K562 (cell line): Measurements from ENCODE around the gene FAM131C. TPM values are rescaled to one million over a fixed set of nuclear protein-coding genes. Genes with fewer than 3 reads are reported as not detected.
A peak's percentile ranks its signal among the peaks of the same experiment; 100 is the strongest.

Source experiments
- ATAC-seq: fragments of 200-7000 bp; cut with Tn5 transposase; 3 replicates; pipeline ENCODE4 v1.9.1; 2020; ENCODE audit warnings: moderate library complexity
- BruUV-seq: library from RNA; stranded (reverse); fragments of 400-500 nt; replicated peaks from 2 replicates; lab custom pipeline; 2021; lab: Mats Ljungman, UMichigan
- CTCF ChIA-PET: fragments of 300-600 bp; formaldehyde crosslinking; extraction: SDS; loops from one replicate; lab custom pipeline; 2021; ENCODE audit warnings: low intra/inter-chr PET ratio; lab: Yijun Ruan, JAX
- POLR2A ChIA-PET: fragments of 300-600, 350-650 bp; sonication (Branson Sonifier 250); formaldehyde crosslinking; extraction: SDS; loops from one replicate; lab custom pipeline; 2021; ENCODE audit warnings: antibody characterized with exemption, inconsistent platforms; lab: Yijun Ruan, JAX
- DNase-seq, 4 experiments: peaks; one replicate each; pipeline versions ENCODE4 v3.0.0 to v3.0.0-alpha.2; 2011 to 2018; ENCODE audit warnings: low spot score in 3 of 4, mixed read lengths in 3 of 4; ENCODE audit errors: extremely low read depth in 1 of 4
- FAIRE-seq: peaks from 2 replicates; lab custom pipeline; 2011; peaks lifted over from hg19 to GRCh38; lab: Jason Lieb, UNC
- H2AFZ ChIP-seq: 2 replicates; pipeline ENCODE4 v1.6.0; 2011; ENCODE audit warnings: low read depth, low read length, control low read depth, inconsistent platforms
- H3K27ac ChIP-seq: fragments of 200-600 bp; 3 replicates; pipeline ENCODE4 v1.8.0; 2011; ENCODE audit warnings: low read depth, mild to moderate bottlenecking, control low read depth, inconsistent platforms, low read length, moderate library complexity, mixed read lengths; ENCODE audit errors: extremely low read depth
- H3K27me3 ChIP-seq, 2 experiments: fragments of 300-600 bp in 1 of 2; 2 replicates in 1 of 2; 3 replicates in 1 of 2; pipeline versions ENCODE4 v1.6.0 to v1.8.0; 2011; ENCODE audit warnings: inconsistent platforms in 2 of 2, low read length in 2 of 2, mild to moderate bottlenecking in 1 of 2, mixed read lengths in 1 of 2, moderate library complexity in 1 of 2; ENCODE audit not compliant: control insufficient read depth in 2 of 2, insufficient read depth in 2 of 2
- H3K36me3 ChIP-seq: fragments of 300-600 bp; 3 replicates; pipeline ENCODE4 v1.8.0; 2011; ENCODE audit warnings: mild to moderate bottlenecking, low read length, inconsistent platforms; ENCODE audit not compliant: control insufficient read depth, insufficient read depth
- H3K4me1 ChIP-seq, 2 experiments: fragments of 200-600 bp in 1 of 2; replicated peaks in 1 of 2; 2 replicates in 1 of 2; 3 replicates in 1 of 2; pipeline versions ENCODE4 v1.5.1 to v1.8.0; 2011; ENCODE audit warnings: inconsistent platforms in 2 of 2, low read length in 2 of 2, mild to moderate bottlenecking in 1 of 2, mixed read lengths in 1 of 2, moderate library complexity in 1 of 2; ENCODE audit not compliant: control insufficient read depth in 2 of 2, insufficient read depth in 2 of 2
- H3K4me2 ChIP-seq: 2 replicates; pipeline ENCODE4 v1.6.1; 2011; ENCODE audit warnings: low read length, control low read depth, inconsistent platforms, mixed read lengths; ENCODE audit not compliant: insufficient read depth
- H3K4me3 ChIP-seq: fragments of 200-600 bp; sonication (generic), shearing (Covaris generic); 2 replicates; pipeline ENCODE4 v1.5.1; 2016; ENCODE audit warnings: control low read depth, inconsistent platforms
- H3K79me2 ChIP-seq: fragments of 200-600 bp; 3 replicates; pipeline ENCODE4 v1.8.0; 2011; ENCODE audit warnings: low read length, inconsistent platforms; ENCODE audit not compliant: control insufficient read depth, insufficient read depth
- H3K9ac ChIP-seq, 2 experiments: 2 replicates each; pipeline versions ENCODE4 v1.6.0 to v1.6.1; 2011; ENCODE audit warnings: low read depth in 2 of 2, low read length in 2 of 2, control low read depth in 1 of 2, inconsistent platforms in 1 of 2, mild to moderate bottlenecking in 1 of 2, mixed read lengths in 1 of 2; ENCODE audit not compliant: insufficient read depth in 1 of 2
- H3K9me1 ChIP-seq: one replicate; pipeline ENCODE4 v1.6.0; 2011; ENCODE audit warnings: inconsistent platforms, mild to moderate bottlenecking, low read length, moderate library complexity; ENCODE audit not compliant: control insufficient read depth, insufficient read depth
- H3K9me3 ChIP-seq: replicated peaks from 2 replicates; pipeline ENCODE4 v1.5.1; 2011; ENCODE audit warnings: low read depth, low read length, inconsistent platforms; ENCODE audit not compliant: control insufficient read depth, insufficient read depth
- H4K20me1 ChIP-seq: replicated peaks from 2 replicates; pipeline ENCODE4 v1.6.1; 2011; ENCODE audit warnings: low read length, inconsistent platforms, mixed read lengths; ENCODE audit not compliant: control insufficient read depth, insufficient read depth
- CBFA2T2 ChIP-seq: fragments of 450-650 bp; conservative IDR thresholded peaks from 2 replicates; pipeline ENCODE4 v1.6.1; 2017; ENCODE audit warnings: mild to moderate bottlenecking
- CTCF ChIP-seq, 3 experiments: IDR thresholded peaks in 2 of 3; conservative IDR thresholded peaks in 1 of 3; 2 replicates each; pipeline ENCODE4 v1.5.1; 2011 to 2012; ENCODE audit warnings: low read length in 3 of 3, mild to moderate bottlenecking in 3 of 3, control low read depth in 2 of 3, improper control_type of control experiment in 1 of 3, inconsistent platforms in 1 of 3, low read depth in 1 of 3, mixed read lengths in 1 of 3, moderate library complexity in 1 of 3; ENCODE audit not compliant: insufficient read depth in 2 of 3
- EP400 ChIP-seq: fragments of 450-650 bp; IDR thresholded peaks from 2 replicates; pipeline ENCODE4 v1.6.1; 2017; ENCODE audit warnings: antibody characterized with exemption, mild to moderate bottlenecking, moderate library complexity
- FOXP1 ChIP-seq: sonication (generic); formaldehyde crosslinking; IDR thresholded peaks from 2 replicates; pipeline ENCODE4 v1.8.0; 2022; ENCODE audit warnings: mild to moderate bottlenecking, missing genetic modification reagents
- HNRNPK ChIP-seq: fragments of 200-400 bp; formaldehyde crosslinking; IDR thresholded peaks from one replicate; pipeline ENCODE4 v1.6.1; 2018; ENCODE audit warnings: mild to moderate bottlenecking, low read depth, low read length; ENCODE audit not compliant: poor library complexity, severe bottlenecking
- HNRNPL ChIP-seq: fragments of 200-400 bp; formaldehyde crosslinking; IDR thresholded peaks from 2 replicates; pipeline ENCODE4 v1.6.1; 2017; ENCODE audit warnings: low read depth, mild to moderate bottlenecking, low read length
- MBD2 ChIP-seq: sonication (generic); IDR thresholded peaks from 2 replicates; pipeline ENCODE4 v1.6.1; 2016; ENCODE audit warnings: low read depth, borderline replicate concordance
- MEF2D ChIP-seq: conservative IDR thresholded peaks from 2 replicates; pipeline ENCODE4 v1.6.1; 2016; ENCODE audit warnings: low read depth, missing genetic modification characterization, missing compliant biosample characterization
- POLR2AphosphoS2 ChIP-seq: IDR thresholded peaks from 2 replicates; pipeline ENCODE4 v1.6.1; 2012; ENCODE audit warnings: low read length, improper control_type of control experiment
- RFX7 ChIP-seq: fragments of 250-450 bp; sonication (Bioruptor Pico); IDR thresholded peaks from 2 replicates; pipeline ENCODE4 v1.5.1; 2021; ENCODE audit warnings: mild to moderate bottlenecking
- SOX6 ChIP-seq: fragments of 450-650 bp; IDR thresholded peaks from 2 replicates; pipeline ENCODE4 v1.6.1; 2014; ENCODE audit warnings: mild to moderate bottlenecking
- TCF7 ChIP-seq: sonication (generic); IDR thresholded peaks from 2 replicates; pipeline ENCODE4 v1.6.1; 2016; ENCODE audit warnings: antibody characterized with exemption, borderline replicate concordance
- ZNF121 ChIP-seq: sonication (generic); formaldehyde crosslinking; conservative IDR thresholded peaks from 2 replicates; pipeline ENCODE4 v1.8.0; 2022; ENCODE audit warnings: missing genetic modification reagents
- ZNF277 ChIP-seq: fragments of 250-450 bp; sonication (Bioruptor Pico); IDR thresholded peaks from 2 replicates; pipeline ENCODE4 v1.8.0; 2022; ENCODE audit warnings: inconsistent platforms, mild to moderate bottlenecking, moderate library complexity, borderline replicate concordance
- ZSCAN29 ChIP-seq: fragments of 450-650 bp; IDR thresholded peaks from 2 replicates; pipeline ENCODE4 v1.6.1; 2017
- WGBS: fragments of 100-300 bp; shearing (Covaris generic); methylation state at CpG from one replicate; pipeline ENCODE4 v1.1.6; 2016; ENCODE audit warnings: low coverage, mixed read lengths; ENCODE audit not compliant: insufficient coverage; ENCODE audit errors: missing lambda C conversion rate; 5-methylcytosine and 5-hydroxymethylcytosine counted together
- in situ Hi-C: fragments of 300-500 bp; cut with MboI; formaldehyde crosslinking; loops from 4 replicates; pipeline ENCODE4 v1.15.0; 2018; ENCODE audit warnings: inconsistent platforms, mixed read lengths
- intact Hi-C: fragments of 100-400 bp; cut with micrococcal nuclease; formaldehyde crosslinking; loops from 2 replicates; pipeline ENCODE4 v1.14.2; 2022
- polyA plus RNA-seq, 8 experiments: library from polyadenylated mRNA; depleted of rRNA in 4 of 8; stranded (reverse) in 5 of 8; unstranded in 3 of 8; fragments of >200 nt; fragmentation: Nextera tagmentation in 2 of 8; fragmentation: Illumina TruSeq in 1 of 8; extraction: Ambion mirVana in 2 of 8; extraction: Trizol in 1 of 8; gene quantifications; 2 replicates each; pipeline versions ENCODE4 v1.2.1 to v1.2.3, GENCODE V29; 2011 to 2014; ENCODE audit warnings: inconsistent platforms in 1 of 8, missing spikeins in 1 of 8
- total RNA-seq, 7 experiments: library from RNA; depleted of rRNA in 6 of 7; stranded (reverse); fragments of >200 nt in 6 of 7; fragmentation: Illumina TruSeq in 2 of 7; extraction: Trizol in 2 of 7; gene quantifications; 2 replicates each; pipeline versions ENCODE4 v1.2.1 to v1.2.3, GENCODE V29; 2011 to 2021; ENCODE audit warnings: low replicate concordance in 1 of 7
- TF ChIP-seq, protein P1 (sequence below): fragments of 200-800 bp; sonication (Bioruptor generic); IDR thresholded peaks from 2 replicates; pipeline ENCODE4 v1.6.1; 2017; ENCODE audit warnings: missing genetic modification characterization, missing compliant biosample characterization
- TF ChIP-seq, protein P2 (sequence below), 2 experiments: fragments of 200-800 bp in 1 of 2; sonication (Bioruptor generic) in 1 of 2; sonication (generic) in 1 of 2; formaldehyde crosslinking in 1 of 2; IDR thresholded peaks in 1 of 2; conservative IDR thresholded peaks in 1 of 2; 2 replicates each; pipeline versions ENCODE4 v1.5.0 to v1.6.1; 2016 to 2020; ENCODE audit warnings: missing compliant biosample characterization in 1 of 2, missing genetic modification characterization in 1 of 2, missing genetic modification reagents in 1 of 2

Gene FAM131C
- total and polyA plus RNA-seq, 9 of the 15 experiments (the other 6 are each of a cell fraction or from before 2014, with no cell fraction given) = 0.10 to 0.29 (median 0.16) TPM; not detected in 6

DNA sequence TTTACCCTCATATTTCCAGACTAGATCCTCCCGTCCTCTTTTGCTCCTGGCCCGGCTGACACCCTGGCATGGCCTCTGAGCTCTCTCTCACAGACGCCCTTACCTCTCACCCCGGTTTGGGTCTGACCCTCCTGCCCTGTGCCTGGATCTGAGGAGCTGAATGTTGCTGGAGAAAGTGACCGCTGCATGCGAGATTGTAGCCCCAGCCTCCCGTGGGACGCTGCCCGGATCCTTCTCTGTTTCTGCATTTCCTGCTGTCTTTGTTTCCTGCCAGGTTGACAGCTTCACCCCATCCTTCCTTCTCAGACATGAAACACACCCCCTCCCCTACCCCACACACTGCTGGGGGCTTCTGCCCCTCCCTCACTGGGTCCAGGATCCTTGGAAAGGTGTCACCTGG is 9.5 kb downstream of the FAM131C start:
- no peak overlapping the region for H3K4me3 ChIP-seq
- H2AFZ ChIP-seq = no peak overlapping the region
- POLR2A ChIA-PET = interaction anchor here (0.6 to 0.7 kb wide), 2 partner anchors 8 to 328 kb away, joined by 3 read pairs; no protein-coding TSS in a partner anchor
- BruUV-seq = no TSS peak
- in situ Hi-C loops = loop anchor here (10.0 kb wide), 1 partner anchor 49 kb away; the partner anchor contains the start of gene HSPB7
- H3K9me3 ChIP-seq = no peaks in the 10 kb centered on the region
- CTCF ChIA-PET = no interaction called here
- no peak for DNase-seq
- H3K79me2 ChIP-seq = no peaks in the 10 kb centered on the region
- TF ChIP-seq ZNF277 (CRISPR knock-in tag) (no peak), CBFA2T2 (no peak), RFX7 (CRISPR knock-in tag) (no peak), TCF7 (no peak), MEF2D (tag) (no peak), SOX6 (no peak), CTCF (IDR thresholded peaks at IDR 0.05 in 2 of 3, conservative IDR thresholded peaks at IDR 0.05 in 1 of 3; ENCODE audit: insufficient read depth in 2 of 3, low read depth in 1 of 3, low read length in 3 of 3) (no peak), MBD2 (no peak), HNRNPL (no peak), POLR2AphosphoS2 (no peak), HNRNPK (no peak), ZNF121 (CRISPR knock-in tag) (no peak), EP400 (no peak), ZSCAN29 (no peak), FOXP1 (no peak)
- TF ChIP-seq, protein P1, sequence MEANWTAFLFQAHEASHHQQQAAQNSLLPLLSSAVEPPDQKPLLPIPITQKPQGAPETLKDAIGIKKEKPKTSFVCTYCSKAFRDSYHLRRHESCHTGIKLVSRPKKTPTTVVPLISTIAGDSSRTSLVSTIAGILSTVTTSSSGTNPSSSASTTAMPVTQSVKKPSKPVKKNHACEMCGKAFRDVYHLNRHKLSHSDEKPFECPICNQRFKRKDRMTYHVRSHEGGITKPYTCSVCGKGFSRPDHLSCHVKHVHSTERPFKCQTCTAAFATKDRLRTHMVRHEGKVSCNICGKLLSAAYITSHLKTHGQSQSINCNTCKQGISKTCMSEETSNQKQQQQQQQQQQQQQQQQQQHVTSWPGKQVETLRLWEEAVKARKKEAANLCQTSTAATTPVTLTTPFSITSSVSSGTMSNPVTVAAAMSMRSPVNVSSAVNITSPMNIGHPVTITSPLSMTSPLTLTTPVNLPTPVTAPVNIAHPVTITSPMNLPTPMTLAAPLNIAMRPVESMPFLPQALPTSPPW (CRISPR knock-in tag) = no peak
- TF ChIP-seq, protein P2, sequence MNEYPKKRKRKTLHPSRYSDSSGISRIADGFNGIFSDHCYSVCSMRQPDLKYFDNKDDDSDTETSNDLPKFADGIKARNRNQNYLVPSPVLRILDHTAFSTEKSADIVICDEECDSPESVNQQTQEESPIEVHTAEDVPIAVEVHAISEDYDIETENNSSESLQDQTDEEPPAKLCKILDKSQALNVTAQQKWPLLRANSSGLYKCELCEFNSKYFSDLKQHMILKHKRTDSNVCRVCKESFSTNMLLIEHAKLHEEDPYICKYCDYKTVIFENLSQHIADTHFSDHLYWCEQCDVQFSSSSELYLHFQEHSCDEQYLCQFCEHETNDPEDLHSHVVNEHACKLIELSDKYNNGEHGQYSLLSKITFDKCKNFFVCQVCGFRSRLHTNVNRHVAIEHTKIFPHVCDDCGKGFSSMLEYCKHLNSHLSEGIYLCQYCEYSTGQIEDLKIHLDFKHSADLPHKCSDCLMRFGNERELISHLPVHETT (CRISPR knock-in tag; conservative IDR thresholded peaks at IDR 0.05 in 1 of 2, IDR thresholded peaks at IDR 0.05 in 1 of 2) = no peak
- TF ChIP-seq, all 486 proteins: peak for 0
- Histone ChIP-seq H3K4me2 (no peak overlapping the region), H3K9ac (peak overlapping the region in 1 of 2 experiments; percentile 48; a peak in 1 of 4 replicates), H4K20me1 (peaks cover 10% of the 10 kb centered on the region; the same call in 1 of the 2 replicates), H3K27me3 (peaks cover 14 to 62% of the 10 kb centered on the region in 2 experiments), H3K27ac (no peak overlapping the region), H3K4me1 (peaks cover 0 to 17% of the 10 kb centered on the region in 2 experiments; a peak in 2 of 5 replicates), H3K9me1 (no peaks in the 10 kb centered on the region), H3K36me3 (no peaks in the 10 kb centered on the region)
- ATAC-seq = no peak
- intact Hi-C loops = no loop called here
- 17% methylated on average over 9 of the region's 9 CpGs for WGBS
- no peak for FAIRE-seq
